AG20443 (cell line): ENCODE data around the gene GLT6D1.

Source experiments
- DNase-seq: peaks from one replicate; pipeline ENCODE4 v3.0.0; 2012; ENCODE audit warnings: low spot score, mixed read lengths

GLT6D1 gene

GRCh38 chr9:135584371-135584770, 55.0 kb downstream of the GLT6D1 start:
- DNase-seq = peak; percentile 11

- DNase-seq = no peak
Measured at GRCh38 chr9:135583688-135584011, 55.7 kb downstream of the GLT6D1 start.

GRCh38 chr9:135582966-135583687, 56.2 kb downstream of the GLT6D1 start:
- peak; percentile 23 for DNase-seq

GRCh38 chr9:135582541-135582940, 56.8 kb downstream of the GLT6D1 start:
- DNase-seq = no peak

- DNase-seq = no peak
Measured at GRCh38 chr9:135581636-135582426, 57.5 kb downstream of the GLT6D1 start.

GRCh38 chr9:135580664-135581380, 58.5 kb downstream of the GLT6D1 start:
- no peak for DNase-seq

- DNase-seq = no peak
Measured at GRCh38 chr9:135579889-135580660, 59.3 kb downstream of the GLT6D1 start.

GRCh38 chr9:135579356-135579755, 60.0 kb downstream of the GLT6D1 start:
- DNase-seq = no peak

GRCh38 chr9:135577256-135577655, 62.1 kb downstream of the GLT6D1 start:
- DNase-seq = no peak

- DNase-seq = no peak
Measured at GRCh38 chr9:135575995-135576631, 63.2 kb downstream of the GLT6D1 start.

- DNase-seq = peak; percentile 7
Measured at GRCh38 chr9:135574943-135575342, 64.4 kb downstream of the GLT6D1 start.

GRCh38 chr9:135574331-135574730, 65.0 kb downstream of the GLT6D1 start:
- peak; percentile 7 for DNase-seq
